Adrenal gland (tissue), 5 donors: Measurements from ENCODE around the gene TMEM200B.

Source experiments
- CTCF ChIP-seq, 6 experiments: fragments of 450-650 bp in 4 of 6; fragments of 200-600 bp in 2 of 6; sonication (generic) in 1 of 6; IDR thresholded peaks; 1 replicate in 5 of 6; 2 replicates in 1 of 6; pipeline versions ENCODE4 v1.5.1 to v1.8.0; 2016 to 2021; ENCODE audit warnings: antibody characterized with exemption in 6 of 6, mild to moderate bottlenecking in 2 of 6, moderate library complexity in 1 of 6
- POLR2A ChIP-seq, 2 donors: fragments of 450-650 bp; IDR thresholded peaks; one replicate each; pipeline ENCODE4 v1.6.1; 2017; ENCODE audit warnings: antibody characterized with exemption in 2 of 2, mild to moderate bottlenecking in 2 of 2, moderate library complexity in 1 of 2
- donor health status: DM: no; HTN: no; CAD: no.

- TF ChIP-seq CTCF (IDR thresholded peaks at IDR 0.05): no peak
- no peak for TF ChIP-seq POLR2A (IDR thresholded peaks at IDR 0.05)
These were observed 32.6 kb downstream of the TMEM200B start for GRCh38 chr1:29090937-29091618.
